D341Med (cell line): ENCODE measurements around the gene HDAC4.

Source experiments
- DNase-seq: peaks from one replicate; pipeline ENCODE4 v3.0.0; 2012; ENCODE audit warnings: low spot score

The HDAC4 gene

GRCh38 chr2:239061824-239062570 is 338.8 kb downstream of the HDAC4 start:
- DNase-seq: no peak

DNA sequence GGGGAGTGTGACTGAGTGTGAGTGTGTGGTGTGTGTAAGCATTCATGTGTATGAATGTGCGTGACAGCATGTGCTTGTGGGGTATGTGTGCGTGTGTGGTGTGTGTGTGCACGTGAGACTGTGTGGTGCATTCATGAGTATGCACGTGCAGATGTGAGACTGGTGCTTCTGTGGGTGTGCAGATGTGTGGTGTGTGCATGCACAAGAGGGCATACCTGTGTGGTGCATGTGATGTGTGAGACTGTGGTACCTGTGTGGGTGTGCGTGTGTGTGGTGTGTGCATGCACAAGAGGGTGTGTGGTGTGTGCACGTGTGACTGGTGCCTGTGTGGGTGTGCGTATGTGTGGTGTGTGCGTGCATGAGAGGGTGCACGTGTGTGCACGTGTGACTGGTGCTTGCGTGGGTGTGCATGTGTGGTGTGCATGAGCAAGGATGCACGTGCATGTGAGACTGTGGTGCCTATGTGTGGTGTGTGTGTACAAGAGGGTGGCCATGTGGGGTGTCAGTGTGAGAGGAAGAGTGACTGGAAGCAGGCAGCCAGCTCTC is 339.6 kb downstream of the HDAC4 start:
- no peak for DNase-seq

- no peak for DNase-seq
Measured at GRCh38 chr2:239060676-239061075, 340.1 kb downstream of the HDAC4 start.

DNA sequence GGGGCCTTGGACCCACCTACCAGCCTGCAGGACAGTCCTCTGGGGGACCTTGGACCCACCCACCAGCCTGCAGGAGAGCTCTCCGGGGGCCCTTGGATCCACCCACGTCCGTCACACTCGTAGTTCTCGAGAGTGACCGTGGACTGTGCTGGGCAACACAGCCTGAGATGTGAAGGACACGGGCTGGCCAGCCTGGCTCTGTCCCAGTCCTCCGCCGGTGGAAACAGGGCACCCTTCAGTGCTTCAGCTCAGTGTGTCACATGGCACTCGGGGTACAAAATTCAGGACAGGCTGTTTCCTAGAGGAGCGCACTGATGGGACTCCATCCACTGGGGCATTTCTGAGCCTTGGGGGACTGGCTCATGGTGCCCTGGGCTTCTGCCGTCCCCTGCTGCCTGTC is 341.0 kb downstream of the HDAC4 start:
- DNase-seq: no peak

DNA sequence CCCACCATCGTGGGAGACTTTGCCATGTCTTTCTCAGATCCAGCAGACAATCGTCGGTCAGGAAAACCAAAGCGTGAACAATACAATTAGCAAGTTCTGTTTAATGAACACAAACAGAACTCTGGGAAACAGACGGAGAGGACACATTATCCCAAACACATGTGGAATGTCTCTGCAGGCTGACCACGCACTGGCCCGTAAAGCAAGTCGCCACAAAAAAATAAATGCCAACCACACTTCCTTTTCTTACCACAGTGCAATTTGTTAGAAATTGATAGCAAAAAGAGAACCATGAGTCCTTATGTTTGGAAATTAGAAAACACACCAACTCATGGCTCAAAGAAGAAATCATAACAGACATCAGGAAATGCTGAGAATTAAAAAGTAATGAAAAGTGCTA is 342.1 kb downstream of the HDAC4 start:
- no peak for DNase-seq

GRCh38 chr2:239057533-239057932 is 343.3 kb downstream of the HDAC4 start:
- DNase-seq: no peak

GRCh38 chr2:239056611-239057010 is 344.2 kb downstream of the HDAC4 start:
- no peak for DNase-seq

- DNase-seq: no peak
Measured at GRCh38 chr2:239055756-239056493, 344.9 kb downstream of the HDAC4 start.

DNA sequence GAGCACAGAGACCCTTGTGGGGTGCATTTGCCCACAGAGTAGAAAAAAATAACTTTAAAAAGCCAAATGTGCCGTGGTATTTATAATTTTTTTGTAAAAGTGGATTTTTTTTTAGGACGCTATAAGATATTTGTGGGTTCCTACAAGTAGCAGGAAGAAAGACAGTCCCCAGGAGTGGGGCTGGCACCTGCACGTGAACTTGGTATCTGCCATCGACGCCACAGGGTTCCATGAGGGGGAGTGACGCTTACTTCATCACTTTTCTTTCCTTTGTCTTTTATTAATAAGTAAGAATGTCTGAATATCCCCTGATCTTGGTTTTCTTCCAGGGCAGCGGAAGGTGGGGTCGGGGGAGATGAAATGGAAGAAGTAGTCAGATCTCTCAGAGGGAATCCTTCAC is 345.9 kb downstream of the HDAC4 start:
- no peak for DNase-seq

GRCh38 chr2:239053801-239054503 is 346.9 kb downstream of the HDAC4 start:
- no peak for DNase-seq

GRCh38 chr2:239052798-239053665 is 347.8 kb downstream of the HDAC4 start:
- DNase-seq: no peak

- DNase-seq: no peak
Measured at GRCh38 chr2:239051891-239052445, 348.9 kb downstream of the HDAC4 start.

- no peak for DNase-seq
Measured at GRCh38 chr2:239050252-239050649, 350.6 kb downstream of the HDAC4 start.

GRCh38 chr2:239049421-239050251 is 351.2 kb downstream of the HDAC4 start:
- DNase-seq: no peak

- no peak for DNase-seq
Measured at GRCh38 chr2:239048736-239049135, 352.1 kb downstream of the HDAC4 start.

DNA sequence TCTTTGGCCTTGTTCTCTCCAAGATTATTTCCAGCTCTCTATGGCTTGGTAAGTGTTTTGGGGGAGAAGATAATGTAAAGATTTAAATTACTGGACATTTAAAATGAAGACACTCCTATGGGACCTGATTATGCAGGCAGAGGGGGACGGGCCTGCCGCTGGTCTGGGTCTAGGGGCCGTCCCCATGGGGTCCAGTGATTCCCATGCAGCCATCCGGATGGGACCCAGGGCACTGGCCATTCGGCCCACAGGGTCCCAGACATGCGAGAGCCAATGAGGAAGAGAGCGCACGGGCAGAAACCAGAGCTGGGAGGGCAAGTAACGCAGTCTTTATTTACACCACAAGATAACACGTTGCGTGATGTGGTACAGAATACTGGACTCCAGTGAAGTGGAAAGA is 353.0 kb downstream of the HDAC4 start:
- DNase-seq: no peak

DNA sequence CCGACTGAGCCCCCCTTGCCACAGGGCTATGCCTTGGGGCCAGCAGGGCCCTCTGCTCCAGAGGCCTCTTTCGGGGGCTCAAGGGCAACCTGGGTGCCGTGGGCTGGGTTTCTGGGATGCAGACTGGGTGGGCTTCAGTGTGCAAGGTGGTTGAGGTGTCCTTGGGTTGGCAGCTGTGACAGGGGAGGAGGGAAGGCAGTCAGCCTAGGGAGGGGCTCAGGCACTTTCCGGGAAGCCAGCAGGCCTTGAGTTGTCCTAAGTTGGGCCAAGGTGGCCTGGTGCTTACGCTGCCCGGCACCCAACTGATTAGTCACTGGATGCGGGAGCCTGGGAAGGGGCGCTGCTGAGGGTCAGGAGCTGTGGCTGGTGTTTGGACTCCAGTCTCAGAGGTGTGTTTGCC is 353.4 kb downstream of the HDAC4 start:
- DNase-seq: no peak

GRCh38 chr2:239046822-239047221 is 354.0 kb downstream of the HDAC4 start:
- DNase-seq: no peak

DNA sequence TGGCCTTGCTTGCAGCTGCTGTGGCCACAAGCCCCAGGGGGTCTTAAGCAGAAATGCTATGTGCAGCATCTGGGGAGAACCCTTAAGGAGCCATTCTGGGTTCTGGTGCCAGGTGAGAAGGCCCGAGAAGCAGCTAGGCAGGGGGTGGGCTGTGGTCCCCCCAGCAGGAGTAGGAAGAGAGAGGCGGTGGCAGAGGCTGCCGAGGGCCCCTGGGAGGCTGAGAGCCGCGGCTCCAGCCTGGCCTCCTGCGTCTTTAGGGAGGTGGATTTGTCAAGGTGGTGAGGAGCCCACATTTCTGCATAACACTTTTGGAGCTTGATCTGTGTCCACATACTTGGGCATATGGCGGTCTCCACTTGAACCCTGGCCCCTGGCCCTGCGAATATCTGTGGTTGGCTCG is 356.5 kb downstream of the HDAC4 start:
- no peak for DNase-seq

- DNase-seq: no peak
Measured at GRCh38 chr2:239043326-239043725, 357.5 kb downstream of the HDAC4 start.
